HepG2 (cell line): ENCODE measurements around the gene PARP1. TPM values are rescaled to one million over a fixed set of nuclear protein-coding genes. Genes with fewer than 3 reads are reported as not detected.

ENCODE experiments used
- ATAC-seq: fragments of 200-7000 bp; cut with Tn5 transposase; 3 replicates; pipeline ENCODE4 v1.9.1; 2020; ENCODE audit warnings: mild to moderate bottlenecking, moderate library complexity
- BruUV-seq: library from RNA; stranded (reverse); fragments of 400-500 nt; replicated peaks from 2 replicates; lab custom pipeline; 2021; lab: Mats Ljungman, UMichigan
- CTCF ChIA-PET: fragments of 300-600 bp; formaldehyde crosslinking; extraction: SDS; loops from one replicate; lab custom pipeline; 2021; ENCODE audit warnings: low total read pairs, inconsistent platforms, low intra/inter-chr PET ratio; lab: Yijun Ruan, JAX
- POLR2A ChIA-PET: fragments of 350-600 bp; sonication (Branson Sonifier 250); formaldehyde crosslinking; loops from one replicate; lab custom pipeline; 2020; ENCODE audit warnings: antibody characterized with exemption, inconsistent platforms; lab: Yijun Ruan, JAX
- DNase-seq: peaks from one replicate; pipeline ENCODE4 v3.0.0-alpha.2; 2015; ENCODE audit warnings: low spot score
- FAIRE-seq: peaks from 3 replicates; lab custom pipeline; 2011; peaks lifted over from hg19 to GRCh38; lab: Jason Lieb, UNC
- H2AFZ ChIP-seq: one replicate; pipeline ENCODE4 v1.6.1; 2011; ENCODE audit warnings: low read length, inconsistent platforms
- H3K27ac ChIP-seq: fragments of 300-600 bp; 3 replicates; pipeline ENCODE4 v1.8.0; 2011; ENCODE audit warnings: mixed run types, mild to moderate bottlenecking, mixed read lengths, low read length, inconsistent platforms; ENCODE audit not compliant: insufficient read depth; ENCODE audit errors: extremely low read length
- H3K27me3 ChIP-seq, 2 experiments: fragments of 200-600 bp in 1 of 2; 2 replicates in 1 of 2; 3 replicates in 1 of 2; pipeline versions ENCODE4 v1.6.0 to v1.8.0; 2011; ENCODE audit warnings: low read length in 2 of 2, mild to moderate bottlenecking in 2 of 2, moderate library complexity in 2 of 2, inconsistent platforms in 1 of 2; ENCODE audit not compliant: insufficient read depth in 2 of 2, control insufficient read depth in 1 of 2
- H3K36me3 ChIP-seq, 2 experiments: fragments of 200-600 bp in 1 of 2; replicated peaks in 1 of 2; 2 replicates in 1 of 2; 3 replicates in 1 of 2; pipeline versions ENCODE4 v1.5.1 to v1.8.0; 2011; ENCODE audit warnings: low read length in 2 of 2, inconsistent platforms in 1 of 2; ENCODE audit not compliant: insufficient read depth in 2 of 2, control insufficient read depth in 1 of 2
- H3K4me1 ChIP-seq: 2 replicates; pipeline ENCODE4 v1.5.1; 2012; ENCODE audit warnings: low read length, inconsistent platforms; ENCODE audit not compliant: insufficient read depth
- H3K4me2 ChIP-seq: 2 replicates; pipeline ENCODE4 v1.6.0; 2011; ENCODE audit warnings: low read depth, low read length, inconsistent platforms
- H3K4me3 ChIP-seq, 3 experiments: fragments of 200-600 bp in 1 of 3; sonication (generic), shearing (Covaris generic) in 1 of 3; replicated peaks in 1 of 3; 2 replicates each; pipeline ENCODE4 v1.5.1; 2011 to 2016; ENCODE audit warnings: low read length in 3 of 3, inconsistent platforms in 2 of 3, low read depth in 2 of 3, mild to moderate bottlenecking in 2 of 3, control low read depth in 1 of 3, mixed read lengths in 1 of 3; ENCODE audit not compliant: insufficient read depth in 1 of 3
- H3K79me2 ChIP-seq: one replicate; pipeline ENCODE4 v1.6.1; 2011; ENCODE audit warnings: low read length, inconsistent platforms; ENCODE audit not compliant: insufficient read depth
- H3K9ac ChIP-seq: 2 replicates; pipeline ENCODE4 v1.6.0; 2011; ENCODE audit warnings: mild to moderate bottlenecking, low read depth, low read length, inconsistent platforms; ENCODE audit not compliant: insufficient read depth
- H3K9me3 ChIP-seq: 2 replicates; pipeline ENCODE4 v1.5.1; 2012; ENCODE audit warnings: mild to moderate bottlenecking, low read length
- H4K20me1 ChIP-seq: 2 replicates; pipeline ENCODE4 v1.6.0; 2011; ENCODE audit warnings: inconsistent platforms, mild to moderate bottlenecking, low read length, moderate library complexity; ENCODE audit not compliant: insufficient read depth
- AKAP8 ChIP-seq: sonication (generic); formaldehyde crosslinking; IDR thresholded peaks from 2 replicates; pipeline ENCODE4 v1.5.1; 2020; ENCODE audit warnings: mild to moderate bottlenecking, missing genetic modification reagents
- FLYWCH1 ChIP-seq: sonication (generic); formaldehyde crosslinking; IDR thresholded peaks from 2 replicates; pipeline ENCODE4 v1.8.1; 2023; ENCODE audit warnings: mild to moderate bottlenecking, missing genetic modification reagents
- JARID2 ChIP-seq: sonication (generic); formaldehyde crosslinking; IDR thresholded peaks from 2 replicates; pipeline ENCODE4 v1.8.1; 2023; ENCODE audit warnings: missing genetic modification reagents, inconsistent platforms; ENCODE audit not compliant: insufficient replicate concordance
- MTF2 ChIP-seq: sonication (generic); formaldehyde crosslinking; IDR thresholded peaks from 2 replicates; pipeline ENCODE4 v1.5.0; 2020; ENCODE audit warnings: missing genetic modification reagents, borderline replicate concordance
- RXRB ChIP-seq: IDR thresholded peaks from 2 replicates; pipeline ENCODE4 v1.6.1; 2016; ENCODE audit warnings: borderline replicate concordance, missing genetic modification reagents, missing compliant biosample characterization
- ZNF567 ChIP-seq: sonication (generic); formaldehyde crosslinking; IDR thresholded peaks from 2 replicates; pipeline ENCODE4 v1.8.1; 2023; ENCODE audit warnings: mild to moderate bottlenecking, missing genetic modification reagents, borderline replicate concordance
- ZNF710 ChIP-seq: sonication (generic); formaldehyde crosslinking; IDR thresholded peaks from 2 replicates; pipeline ENCODE4 v1.5.0; 2020; ENCODE audit warnings: mild to moderate bottlenecking, missing genetic modification reagents, borderline replicate concordance
- ZNF720 ChIP-seq: sonication (generic); formaldehyde crosslinking; IDR thresholded peaks from 2 replicates; pipeline ENCODE4 v1.4.0; 2020; ENCODE audit warnings: missing genetic modification reagents
- ZNF790 ChIP-seq: sonication (generic); formaldehyde crosslinking; IDR thresholded peaks from 2 replicates; pipeline ENCODE4 v1.8.0; 2022; ENCODE audit warnings: missing genetic modification reagents, mild to moderate bottlenecking, borderline replicate concordance
- ZSCAN30 ChIP-seq: sonication (generic); formaldehyde crosslinking; IDR thresholded peaks from 2 replicates; pipeline ENCODE4 v1.5.0; 2020; ENCODE audit warnings: mild to moderate bottlenecking, missing genetic modification reagents
- WGBS: methylation state at CpG from one replicate; pipeline ENCODE4 v1.1.6; 2017; ENCODE audit warnings: low lambda C conversion rate; 5-methylcytosine and 5-hydroxymethylcytosine counted together
- in situ Hi-C: cut with HindIII; loops from 2 replicates; pipeline ENCODE4 v1.10.0; 2017; ENCODE audit warnings: low pct_unique_long_range_greater_than_20kb; ENCODE audit not compliant: extremely low pct_ligation_motif_present
- intact Hi-C: fragments of 100-400 bp; cut with micrococcal nuclease; formaldehyde crosslinking; loops from one replicate; pipeline ENCODE4 v1.10.0; 2022; ENCODE audit not compliant: unreplicated experiment
- polyA plus RNA-seq, 8 experiments: library from polyadenylated mRNA; depleted of rRNA in 3 of 8; stranded (reverse) in 7 of 8; unstranded in 1 of 8; fragments of >200 nt; fragmentation: Illumina TruSeq in 4 of 8; extraction: Trizol in 4 of 8; gene quantifications; 2 replicates each; pipeline versions ENCODE4 v1.2.1 to v1.2.3, GENCODE V29; 2011 to 2016; ENCODE audit warnings: low read depth in 4 of 8, missing spikeins in 1 of 8, mixed read lengths in 1 of 8; ENCODE audit not compliant: insufficient read depth in 1 of 8
- total RNA-seq, 5 experiments: library from RNA; depleted of rRNA; stranded (reverse); fragments of >200 nt; fragmentation: Illumina TruSeq; extraction: Trizol; gene quantifications; 2 replicates each; pipeline ENCODE4 v1.2.3, GENCODE V29; 2016; ENCODE audit warnings: low read depth in 1 of 5

PARP1 gene
- total and polyA plus RNA-seq, 2 of the 13 experiments (the other 11 are each of a cell fraction or from before 2014, with no cell fraction given): 50.1 to 85.2 TPM

- no peak overlapping the region for H3K4me3 ChIP-seq
- ATAC-seq (no peak), FAIRE-seq (no peak), DNase-seq (no peak)
- no TSS peak for BruUV-seq
- no peak overlapping the region for H3K27ac ChIP-seq
- H3K36me3 ChIP-seq: peaks cover 43 to 91% of the 10 kb centered on the region in 2 experiments
- TF ChIP-seq ZNF710 (CRISPR knock-in tag): no peak
- TF ChIP-seq ZNF720 (CRISPR knock-in tag): no peak
- POLR2A ChIA-PET: no interaction called here
- WGBS: 95% methylated on average over 4 of the region's 5 CpGs
- no peaks in the 10 kb centered on the region for H3K79me2 ChIP-seq
- no peaks in the 10 kb centered on the region for H3K9me3 ChIP-seq
- no peaks in the 10 kb centered on the region for H3K4me1 ChIP-seq
- no peak overlapping the region for H3K9ac ChIP-seq
- no peaks in the 10 kb centered on the region for H4K20me1 ChIP-seq
- in situ Hi-C loops: no loop called here
- intact Hi-C loops: no loop called here
- H2AFZ ChIP-seq: no peak overlapping the region
- CTCF ChIA-PET: no interaction called here
- H3K4me2 ChIP-seq: no peak overlapping the region
- H3K27me3 ChIP-seq: no peaks in the 10 kb centered on the region
Measured at GRCh38 chr1:226365831-226366231, 42.1 kb downstream of the PARP1 start.

- Histone ChIP-seq H3K9ac (no peak overlapping the region), H3K9me3 (no peaks in the 10 kb centered on the region), H3K4me3 (no peak overlapping the region), H4K20me1 (no peaks in the 10 kb centered on the region), H3K4me2 (no peak overlapping the region), H3K79me2 (no peaks in the 10 kb centered on the region), H3K27me3 (no peaks in the 10 kb centered on the region), H3K36me3 (peaks cover 39 to 88% of the 10 kb centered on the region in 2 experiments), H3K27ac (no peak overlapping the region), H2AFZ (no peak overlapping the region), H3K4me1 (no peaks in the 10 kb centered on the region)
- 96% methylated on average over 12 of the region's 15 CpGs for WGBS
- in situ Hi-C loops (no loop called here), intact Hi-C loops (no loop called here)
- no peak for FAIRE-seq
- ATAC-seq: no peak
- POLR2A ChIA-PET: no interaction called here
- CTCF ChIA-PET: no interaction called here
- no TSS peak for BruUV-seq
- no peak for TF ChIP-seq ZNF567 (CRISPR knock-in tag)
- TF ChIP-seq AKAP8 (CRISPR knock-in tag): no peak
- no peak for TF ChIP-seq ZNF790 (CRISPR knock-in tag)
- TF ChIP-seq RXRB (CRISPR knock-in tag): no peak
- no peak for TF ChIP-seq MTF2 (CRISPR knock-in tag)
- no peak for TF ChIP-seq FLYWCH1 (CRISPR knock-in tag)
- no peak for TF ChIP-seq ZSCAN30
- TF ChIP-seq JARID2: no peak
- no peak for DNase-seq
Measured at GRCh38 chr1:226364901-226365565, 42.9 kb downstream of the PARP1 start.
